ENCODE results near the gene PRKAR1A. TPM values are rescaled to one million over a fixed set of nuclear protein-coding genes. Genes with fewer than 3 reads are reported as not detected.

PRKAR1A gene
- total and polyA plus RNA-seq, 2 of the 8 experiments (the other 6 are each of a cell fraction or from before 2014, with no cell fraction given) = 39.3 to 149 TPM

- CTCF ChIA-PET (ENCODE audit: partially characterized antibody) = interaction anchor here (1.4 to 1.8 kb wide), 2 partner anchors 55 to 166 kb away, joined by 5 read pairs; no protein-coding TSS in a partner anchor
- TF ChIP-seq FOSL1 (IDR thresholded peaks at IDR 0.05; ENCODE audit: insufficient read depth, low read depth, low read length) = no peak
- no peak for TF ChIP-seq GTF2F1 (IDR thresholded peaks at IDR 0.05; ENCODE audit: borderline replicate concordance, low read depth, low read length)
- no peak for TF ChIP-seq KDM4A (IDR thresholded peaks at IDR 0.05; ENCODE audit: low read depth, low read length, severe bottlenecking)
- no peak for TF ChIP-seq CREB1 (IDR thresholded peaks at IDR 0.05)
- no peak for TF ChIP-seq RXRA (IDR thresholded peaks at IDR 0.05; ENCODE audit: insufficient read depth, low read depth, low read length)
- TF ChIP-seq SIX5 (IDR thresholded peaks at IDR 0.05; ENCODE audit: low read depth, low read length) = no peak
- TF ChIP-seq SIN3A (conservative IDR thresholded peaks at IDR 0.05 in 1 of 2, IDR thresholded peaks at IDR 0.05 in 1 of 2; ENCODE audit: low read depth in 1 of 2, low read length in 2 of 2) = no peak
- TF ChIP-seq MAX (IDR thresholded peaks at IDR 0.05) = no peak
- Histone ChIP-seq H2AFZ (ENCODE audit: low read length) (no peak overlapping the region), H3K4me2 (ENCODE audit: insufficient read depth in 1 of 2, low read depth in 2 of 2, low read length in 2 of 2) (no peak overlapping the region), H3K4me3 (ENCODE audit: extremely low read depth in 1 of 4, insufficient read depth in 2 of 4, low read depth in 3 of 4, low read length in 4 of 4) (no peak overlapping the region), H2BK20ac (ENCODE audit: low read length) (no peak overlapping the region), H3K79me2 (ENCODE audit: control insufficient read depth in 1 of 2, insufficient read depth in 2 of 2, low read length in 2 of 2) (peaks cover 0 to 5% of the 10 kb centered on the region in 2 experiments; a peak in 2 of 4 replicates), H4K5ac (ENCODE audit: insufficient read length, low read depth, low read length) (no peak overlapping the region), H3K9me3 (ENCODE audit: insufficient read depth in 2 of 2, low read depth in 1 of 2, low read length in 1 of 2) (no peaks in the 10 kb centered on the region), H3K56ac (replicated peaks; ENCODE audit: insufficient read length, low read depth, low read length) (no peak overlapping the region), H4K8ac (ENCODE audit: extremely low read depth, insufficient read depth, low read length) (no peak overlapping the region), H3K23me2 (ENCODE audit: low read depth, low read length) (no peaks in the 10 kb centered on the region), H2BK5ac (ENCODE audit: low read depth, low read length) (no peak overlapping the region), H3K23ac (ENCODE audit: insufficient read length) (no peak overlapping the region), H3K36me3 (ENCODE audit: control insufficient read depth in 2 of 4, insufficient read depth in 4 of 4, low read length in 3 of 4) (peaks cover 0 to 29% (median 0%) of the 10 kb centered on the region in 4 experiments; a peak in 2 of 8 replicates), H3K27me3 (replicated peaks in 1 of 4; ENCODE audit: control insufficient read depth in 3 of 4, extremely low read depth in 1 of 4, insufficient read depth in 3 of 4, low read length in 3 of 4) (peaks cover 0 to 2% (median 2%) of the 10 kb centered on the region in 4 experiments; a peak in 4 of 7 replicates), H2BK12ac (ENCODE audit: low read depth, low read length) (no peak overlapping the region), H2BK120ac (replicated peaks; ENCODE audit: low read depth, low read length) (no peak overlapping the region), H2AK5ac (ENCODE audit: low read depth, low read length) (no peak overlapping the region), H3K4me1 (replicated peaks in 1 of 4; ENCODE audit: control insufficient read depth in 3 of 4, insufficient read depth in 4 of 4, low read length in 3 of 4) (peaks cover 0 to 7% (median 1%) of the 10 kb centered on the region in 4 experiments; a peak in 3 of 7 replicates), H3K18ac (ENCODE audit: extremely low read depth, low read length) (no peak overlapping the region), H3K27ac (ENCODE audit: low read depth, low read length) (no peak overlapping the region), H3K9ac (replicated peaks in 1 of 4; ENCODE audit: extremely low read depth in 1 of 4, low read depth in 3 of 4, low read length in 3 of 4) (no peak overlapping the region), H3K79me1 (ENCODE audit: low read depth, low read length) (no peaks in the 10 kb centered on the region), H3K4ac (replicated peaks; ENCODE audit: insufficient read length, low read depth, low read length) (no peak overlapping the region), H3K14ac (ENCODE audit: insufficient read length) (no peak overlapping the region), H4K91ac (replicated peaks; ENCODE audit: insufficient read length, low read length) (no peak overlapping the region), H4K20me1 (replicated peaks in 1 of 2; ENCODE audit: control insufficient read depth in 1 of 2, insufficient read depth in 2 of 2, low read length in 2 of 2) (no peaks in the 10 kb centered on the region), H2BK15ac (ENCODE audit: low read length) (peak overlapping the region; percentile 77; the same call in 1 of the 2 replicates)
- DNase-seq (ENCODE audit: low read depth in 1 of 2, low spot score in 2 of 2) = no peak
- POLR2A ChIA-PET (ENCODE audit: partially characterized antibody) = no interaction called here
- WGBS, 2 experiments (ENCODE audit: extremely low coverage in 1 of 2, insufficient coverage in 1 of 2, insufficient read length in 1 of 2, insufficient replicate concordance in 2 of 2, low coverage in 1 of 2, low lambda C conversion rate in 2 of 2, missing lambda C conversion rate in 1 of 2) = 100% methylated on average over 2 of the region's 2 CpGs; no CpG with 5 or more reads in 1 of the 2 experiments
- no peak for FAIRE-seq
Measured at GRCh38 chr17:68594552-68594951, 82.3 kb downstream of the PRKAR1A start.
